Fibroblast of the aortic adventitia (primary cell): ENCODE data around the gene CKMT2. TPM values are rescaled to one million over a fixed set of nuclear protein-coding genes. Genes with fewer than 3 reads are reported as not detected.
"Not testable (repeated sequence)": the region's sequence is repeated elsewhere in the genome, so short reads cannot be mapped to it uniquely, and the experiment has no call there.

Experiments used
- DNase-seq: peaks from one replicate; pipeline ENCODE4 v3.0.0-alpha.2; 2010; ENCODE audit warnings: low read depth
- H3K4me3 ChIP-seq: 2 replicates; pipeline ENCODE4 v1.5.1; 2011; ENCODE audit warnings: low read depth, mild to moderate bottlenecking, control low read depth, low read length, moderate library complexity
- CTCF ChIP-seq: IDR thresholded peaks from 2 replicates; pipeline ENCODE4 v1.5.1; 2011; ENCODE audit warnings: mild to moderate bottlenecking, low read length, control low read depth, inconsistent platforms; ENCODE audit not compliant: insufficient read depth
- total RNA-seq: library from RNA; depleted of rRNA; stranded (reverse); fragments of >200 nt; gene quantifications from 2 replicates; pipeline ENCODE4 v1.2.3, GENCODE V29; 2012; ENCODE audit warnings: low replicate concordance

The CKMT2 gene
- total RNA-seq, 1 donor = 1.4 TPM

- DNase-seq = no peak
- no peak for TF ChIP-seq CTCF
- no peak overlapping the region for H3K4me3 ChIP-seq
Measured at GRCh38 chr5:81252904-81253303, 19.8 kb downstream of the CKMT2 start.

- no peak for DNase-seq
Measured at GRCh38 chr5:81253875-81254274, 20.8 kb downstream of the CKMT2 start.

GRCh38 chr5:81254886-81255559, 21.9 kb downstream of the CKMT2 start:
- H3K4me3 ChIP-seq = no peak overlapping the region
- DNase-seq = no peak
- no peak for TF ChIP-seq CTCF

More at GRCh38 chr5:81253875-81254274, 20.8 kb downstream of the CKMT2 start:
- TF ChIP-seq CTCF = no peak
- H3K4me3 ChIP-seq = no peak overlapping the region

- no peak for TF ChIP-seq CTCF
- DNase-seq = no peak
Measured at GRCh38 chr5:81256766-81257165, 23.6 kb downstream of the CKMT2 start.

GRCh38 chr5:81262796-81263195, 29.7 kb downstream of the CKMT2 start:
- DNase-seq, H3K4me3 ChIP-seq: not testable (repeated sequence)

More at GRCh38 chr5:81256766-81257165, 23.6 kb downstream of the CKMT2 start:
- no peak overlapping the region for H3K4me3 ChIP-seq

GRCh38 chr5:81265101-81265500, 32.0 kb downstream of the CKMT2 start:
- no peak overlapping the region for H3K4me3 ChIP-seq
- peak; percentile 63 for DNase-seq
- no peak for TF ChIP-seq CTCF

- no peak overlapping the region for H3K4me3 ChIP-seq
- no peak for TF ChIP-seq CTCF
- peak; percentile 86 for DNase-seq
Measured at GRCh38 chr5:81268521-81269196, 35.5 kb downstream of the CKMT2 start.
